HAP-1 (cell line): ENCODE measurements around the gene JDP2.
A peak's percentile ranks its signal among the peaks of the same experiment; 100 is the strongest.
"Not testable (repeated sequence)": the region's sequence is repeated elsewhere in the genome, so short reads cannot be mapped to it uniquely, and the experiment has no call there.

Source experiments
- DNase-seq, 2 experiments: peaks; one replicate each; pipeline ENCODE4 v3.0.0-alpha.2; 2016 to 2020; ENCODE audit warnings: low spot score in 2 of 2
- H3K27me3 ChIP-seq: fragments of 250-450 bp; sonication (Bioruptor Pico); 2 replicates; pipeline ENCODE4 v1.5.1; 2020; ENCODE audit warnings: low read depth, mild to moderate bottlenecking, moderate library complexity
- H3K36me3 ChIP-seq: fragments of 250-450 bp; sonication (Bioruptor Pico); replicated peaks from 2 replicates; pipeline ENCODE4 v1.5.1; 2020; ENCODE audit warnings: mild to moderate bottlenecking
- H3K4me1 ChIP-seq: fragments of 250-450 bp; sonication (Bioruptor Pico); 2 replicates; pipeline ENCODE4 v1.5.1; 2020; ENCODE audit warnings: mild to moderate bottlenecking
- H3K4me3 ChIP-seq: fragments of 250-450 bp; sonication (Bioruptor Pico); 2 replicates; pipeline ENCODE4 v1.5.1; 2020; ENCODE audit warnings: mild to moderate bottlenecking, moderate library complexity
- H3K9me3 ChIP-seq: fragments of 250-450 bp; sonication (Bioruptor Pico); 2 replicates; pipeline ENCODE4 v1.5.1; 2020; ENCODE audit warnings: mild to moderate bottlenecking, moderate library complexity
- in situ Hi-C: fragments of 300-500 bp; cut with MboI; formaldehyde crosslinking; loops from 3 replicates; pipeline ENCODE4 v1.14.3; 2020; ENCODE audit warnings: low sequenced_read_pairs, inconsistent platforms, mixed read lengths

JDP2 gene

GRCh38 chr14:75459099-75459741, 31.4 kb downstream of the JDP2 start:
- no peak overlapping the region for H3K4me3 ChIP-seq
- no peaks in the 10 kb centered on the region for H3K27me3 ChIP-seq
- in situ Hi-C loops, result no loop called here
- peaks cover 39% of the 10 kb centered on the region for H3K36me3 ChIP-seq
- no peaks in the 10 kb centered on the region for H3K9me3 ChIP-seq
- H3K4me1 ChIP-seq, result no peaks in the 10 kb centered on the region; the same call in 1 of the 2 replicates
- no peak for DNase-seq

GRCh38 chr14:75459791-75460190, 32.0 kb downstream of the JDP2 start:
- DNase-seq, result no peak
- no peak overlapping the region for H3K4me3 ChIP-seq
- H3K4me1 ChIP-seq, result no peaks in the 10 kb centered on the region
- H3K9me3 ChIP-seq, result no peaks in the 10 kb centered on the region
- in situ Hi-C loops, result no loop called here
- H3K36me3 ChIP-seq, result peaks cover 39% of the 10 kb centered on the region
- no peaks in the 10 kb centered on the region for H3K27me3 ChIP-seq

GRCh38 chr14:75460394-75460793, 32.6 kb downstream of the JDP2 start:
- Histone ChIP-seq H3K9me3 (no peaks in the 10 kb centered on the region), H3K27me3 (no peaks in the 10 kb centered on the region), H3K36me3 (peaks cover 42% of the 10 kb centered on the region), H3K4me1 (no peaks in the 10 kb centered on the region), H3K4me3 (no peak overlapping the region)
- in situ Hi-C loops, result no loop called here
- DNase-seq, result no peak

- in situ Hi-C loops, result no loop called here
These were observed 33.5 kb downstream of the JDP2 start for GRCh38 chr14:75461303-75461702.

GRCh38 chr14:75461755-75462349, 34.0 kb downstream of the JDP2 start:
- Histone ChIP-seq H3K27me3 (no peaks in the 10 kb centered on the region), H3K4me1 (no peaks in the 10 kb centered on the region), H3K4me3 (no peak overlapping the region), H3K36me3 (peaks cover 42% of the 10 kb centered on the region), H3K9me3 (no peaks in the 10 kb centered on the region)
- no peak for DNase-seq
- in situ Hi-C loops, result no loop called here

More at GRCh38 chr14:75461303-75461702, 33.5 kb downstream of the JDP2 start:
- DNase-seq, result no peak
- peaks cover 42% of the 10 kb centered on the region for H3K36me3 ChIP-seq
- H3K9me3 ChIP-seq, result no peaks in the 10 kb centered on the region
- no peaks in the 10 kb centered on the region for H3K27me3 ChIP-seq
- H3K4me3 ChIP-seq, result no peak overlapping the region
- H3K4me1 ChIP-seq, result no peaks in the 10 kb centered on the region

- no peaks in the 10 kb centered on the region for H3K27me3 ChIP-seq
- H3K4me1 ChIP-seq, result no peaks in the 10 kb centered on the region
- no peak for DNase-seq
- in situ Hi-C loops, result no loop called here
- no peaks in the 10 kb centered on the region for H3K9me3 ChIP-seq
- peaks cover 36% of the 10 kb centered on the region for H3K36me3 ChIP-seq
- H3K4me3 ChIP-seq, result no peak overlapping the region
These were observed 36.8 kb downstream of the JDP2 start for GRCh38 chr14:75464626-75465025.

- H3K9me3 ChIP-seq, result no peaks in the 10 kb centered on the region
- H3K4me3 ChIP-seq, result no peak overlapping the region
- no peaks in the 10 kb centered on the region for H3K27me3 ChIP-seq
- DNase-seq, result no peak
- H3K4me1 ChIP-seq, result no peaks in the 10 kb centered on the region
- in situ Hi-C loops, result no loop called here
- H3K36me3 ChIP-seq, result peaks cover 41% of the 10 kb centered on the region
These were observed 39.9 kb downstream of the JDP2 start for GRCh38 chr14:75467763-75468162.

GRCh38 chr14:75469164-75469563, 41.3 kb downstream of the JDP2 start:
- H3K9me3 ChIP-seq, result no peaks in the 10 kb centered on the region
- peaks cover 33% of the 10 kb centered on the region for H3K36me3 ChIP-seq
- H3K4me3 ChIP-seq, result no peak overlapping the region
- peaks cover 9% of the 10 kb centered on the region for H3K4me1 ChIP-seq
- no peaks in the 10 kb centered on the region for H3K27me3 ChIP-seq
- no peak for DNase-seq
- in situ Hi-C loops, result no loop called here

GRCh38 chr14:75469606-75470237, 41.9 kb downstream of the JDP2 start:
- Histone ChIP-seq H3K36me3 (peaks cover 33% of the 10 kb centered on the region), H3K9me3 (no peaks in the 10 kb centered on the region), H3K4me3 (no peak overlapping the region), H3K27me3 (no peaks in the 10 kb centered on the region), H3K4me1 (peaks cover 12% of the 10 kb centered on the region)
- DNase-seq, result no peak
- in situ Hi-C loops, result no loop called here

- no peaks in the 10 kb centered on the region for H3K27me3 ChIP-seq
- peaks cover 12% of the 10 kb centered on the region for H3K4me1 ChIP-seq
- DNase-seq, result no peak
- H3K4me3 ChIP-seq, result no peak overlapping the region
- H3K9me3 ChIP-seq, result no peaks in the 10 kb centered on the region
- in situ Hi-C loops, result no loop called here
- peaks cover 30% of the 10 kb centered on the region for H3K36me3 ChIP-seq
These were observed 42.5 kb downstream of the JDP2 start for GRCh38 chr14:75470238-75470797.

- DNase-seq, result no peak
- in situ Hi-C loops, result no loop called here
- Histone ChIP-seq H3K4me1 (peaks cover 12% of the 10 kb centered on the region), H3K4me3 (no peak overlapping the region), H3K9me3 (no peaks in the 10 kb centered on the region), H3K36me3 (peaks cover 30% of the 10 kb centered on the region), H3K27me3 (no peaks in the 10 kb centered on the region)
These were observed 43.2 kb downstream of the JDP2 start for GRCh38 chr14:75471059-75471458.

GRCh38 chr14:75474127-75474526, 46.3 kb downstream of the JDP2 start:
- H3K9me3 ChIP-seq, H3K27me3 ChIP-seq, in situ Hi-C loops, H3K4me3 ChIP-seq: not testable (repeated sequence)
- DNase-seq, result peak in 1 of 2 experiments; percentile 60
- H3K4me1 ChIP-seq, result peaks cover 13% of the 10 kb centered on the region
- H3K36me3 ChIP-seq, result peaks cover 27% of the 10 kb centered on the region

GRCh38 chr14:75476274-75476995, 48.6 kb downstream of the JDP2 start:
- Histone ChIP-seq H3K4me3 (no peak overlapping the region), H3K9me3 (no peaks in the 10 kb centered on the region), H3K4me1 (peaks cover 33% of the 10 kb centered on the region), H3K36me3 (peaks cover 12% of the 10 kb centered on the region), H3K27me3 (no peaks in the 10 kb centered on the region)
- peak in 1 of 2 experiments; percentile 38 for DNase-seq
- in situ Hi-C loops, result no loop called here
